Endodermal cell (in vitro differentiated cells): ENCODE data around the gene ZNF354C. TPM values are rescaled to one million over a fixed set of nuclear protein-coding genes. Genes with fewer than 3 reads are reported as not detected.

ENCODE experiments used
- DNase-seq: peaks from one replicate; pipeline ENCODE4 v3.0.0-alpha.2; 2017
- H3K27ac ChIP-seq: 2 replicates; pipeline ENCODE4 v1.5.1; 2013; ENCODE audit warnings: mild to moderate bottlenecking, low read depth, low read length, moderate library complexity
- H3K27me3 ChIP-seq: 2 replicates; pipeline ENCODE4 v1.6.1; 2013; ENCODE audit warnings: mild to moderate bottlenecking, low read length, moderate library complexity; ENCODE audit not compliant: insufficient read depth, control insufficient read depth, poor library complexity, severe bottlenecking
- H3K36me3 ChIP-seq: 2 replicates; pipeline ENCODE4 v1.7.0; 2013; ENCODE audit warnings: mild to moderate bottlenecking, low read length, moderate library complexity; ENCODE audit not compliant: control insufficient read depth, insufficient read depth
- H3K4me1 ChIP-seq: one replicate; pipeline ENCODE4 v1.7.0; 2013; ENCODE audit warnings: low read length; ENCODE audit not compliant: control insufficient read depth, insufficient read depth
- H3K4me3 ChIP-seq: 2 replicates; pipeline ENCODE4 v1.5.1; 2013; ENCODE audit warnings: mild to moderate bottlenecking, low read length, moderate library complexity
- H3K9ac ChIP-seq: 2 replicates; pipeline ENCODE4 v1.6.1; 2013; ENCODE audit warnings: mild to moderate bottlenecking, low read length, moderate library complexity; ENCODE audit not compliant: poor library complexity, severe bottlenecking; ENCODE audit errors: extremely low read depth
- H3K9me3 ChIP-seq: 2 replicates; pipeline ENCODE4 v1.6.1; 2013; ENCODE audit warnings: mild to moderate bottlenecking, low read length, moderate library complexity; ENCODE audit not compliant: control insufficient read depth
- H3K27ac Mint-ChIP-seq: 2 replicates; pipeline ENCODE4 v1.8.0; 2020; ENCODE audit warnings: mixed read lengths
- H3K27me3 Mint-ChIP-seq: 2 replicates; pipeline ENCODE4 v1.8.0; 2021; ENCODE audit warnings: mild to moderate bottlenecking, mixed read lengths; ENCODE audit not compliant: insufficient read depth
- H3K36me3 Mint-ChIP-seq: 2 replicates; pipeline ENCODE4 v1.8.0; 2020; ENCODE audit warnings: low read depth, mixed read lengths
- H3K4me1 Mint-ChIP-seq: 2 replicates; pipeline ENCODE4 v1.8.0; 2020; ENCODE audit warnings: mixed read lengths
- H3K4me3 Mint-ChIP-seq: 2 replicates; pipeline ENCODE4 v1.8.0; 2020; ENCODE audit warnings: mild to moderate bottlenecking, moderate library complexity, mixed read lengths
- H3K9me3 Mint-ChIP-seq: 2 replicates; pipeline ENCODE4 v1.8.0; 2020; ENCODE audit warnings: mild to moderate bottlenecking, mixed read lengths
- CTCF ChIP-seq: fragments of 200-600 bp; sonication (generic); conservative IDR thresholded peaks from 2 replicates; pipeline ENCODE4 v1.5.0; 2021; ENCODE audit warnings: antibody characterized with exemption, mild to moderate bottlenecking
- whole genome bisulfite sequencing, 2 experiments: methylation state at CpG; one replicate each; pipeline versions ENCODE4 v1.1.5 to v1.1.7; 2013; ENCODE audit warnings: missing lambda C conversion rate in 2 of 2, mixed read lengths in 1 of 2; ENCODE audit not compliant: insufficient coverage in 1 of 2, insufficient read length in 1 of 2; 5-methylcytosine and 5-hydroxymethylcytosine counted together
- total RNA-seq, 2 donors: library from RNA; stranded (reverse); fragmentation: NEBNext Ultra II Directional in 1 of 2; extraction: Animal tissue kit (Norgen Biotek cat#: 25700) in 1 of 2; gene quantifications; 2 replicates in 1 of 2; 3 replicates in 1 of 2; pipeline ENCODE4 v1.2.1, GENCODE V29; 2021

Gene ZNF354C
- total RNA-seq, 2 donors from 2014 or later, result 3.4 to 4.8 TPM

GRCh38 chr5:179123109-179123426 lies 62.9 kb downstream of the ZNF354C start:
- Mint-ChIP-seq H3K4me3 (no peak overlapping the region), H3K36me3 (no peaks in the 10 kb centered on the region), H3K27ac (no peak overlapping the region), H3K27me3 (no peaks in the 10 kb centered on the region), H3K9me3 (peaks cover 4% of the 10 kb centered on the region), H3K4me1 (no peaks in the 10 kb centered on the region)
- H3K9ac ChIP-seq, result no peak overlapping the region
- 57 to 92% methylated on average over 2 of the region's 2 CpGs for WGBS, 2 experiments
- no peaks in the 10 kb centered on the region for H3K4me1 ChIP-seq
- no peaks in the 10 kb centered on the region for H3K27me3 ChIP-seq
- no peak for TF ChIP-seq CTCF
- no peaks in the 10 kb centered on the region for H3K36me3 ChIP-seq
- DNase-seq, result peak; percentile 28
- H3K27ac ChIP-seq, result no peak overlapping the region
- H3K4me3 ChIP-seq, result no peak overlapping the region
- no peaks in the 10 kb centered on the region for H3K9me3 ChIP-seq

- Histone ChIP-seq H3K9ac (no peak overlapping the region), H3K4me3 (no peak overlapping the region), H3K27ac (no peak overlapping the region), H3K27me3 (no peaks in the 10 kb centered on the region), H3K4me1 (no peaks in the 10 kb centered on the region), H3K36me3 (no peaks in the 10 kb centered on the region), H3K9me3 (no peaks in the 10 kb centered on the region)
- H3K27ac Mint-ChIP-seq, result no peak overlapping the region
- no peak for TF ChIP-seq CTCF
- no peaks in the 10 kb centered on the region for H3K36me3 Mint-ChIP-seq
- H3K27me3 Mint-ChIP-seq, result no peaks in the 10 kb centered on the region
- no peak overlapping the region for H3K4me3 Mint-ChIP-seq
- DNase-seq, result peak; percentile 24
- H3K9me3 Mint-ChIP-seq, result peaks cover 4% of the 10 kb centered on the region
- no peaks in the 10 kb centered on the region for H3K4me1 Mint-ChIP-seq
- WGBS, 2 experiments, result 89 to 95% methylated on average over 15 to 19 of the region's 19 CpGs
Measured at GRCh38 chr5:179123491-179124272, 63.5 kb downstream of the ZNF354C start.

- Histone ChIP-seq H3K27me3 (no peaks in the 10 kb centered on the region), H3K4me3 (no peak overlapping the region), H3K9me3 (no peaks in the 10 kb centered on the region), H3K4me1 (no peaks in the 10 kb centered on the region), H3K9ac (no peak overlapping the region), H3K36me3 (no peaks in the 10 kb centered on the region), H3K27ac (no peak overlapping the region)
- TF ChIP-seq CTCF, result no peak
- H3K27me3 Mint-ChIP-seq, result no peaks in the 10 kb centered on the region
- 92 to 93% methylated on average over 18 to 21 of the region's 21 CpGs for WGBS, 2 experiments
- H3K4me3 Mint-ChIP-seq, result no peak overlapping the region
- no peaks in the 10 kb centered on the region for H3K4me1 Mint-ChIP-seq
- no peak overlapping the region for H3K27ac Mint-ChIP-seq
- H3K36me3 Mint-ChIP-seq, result no peaks in the 10 kb centered on the region
- peak; percentile 24 for DNase-seq
- peaks cover 4% of the 10 kb centered on the region for H3K9me3 Mint-ChIP-seq
Measured at GRCh38 chr5:179124273-179124852, 64.2 kb downstream of the ZNF354C start.
